Natural killer cell (primary cell): ENCODE data around the gene ZC3H15. TPM values are rescaled to one million over a fixed set of nuclear protein-coding genes. Genes with fewer than 3 reads are reported as not detected.

Experiments
- ATAC-seq, 3 donors: fragments of 150-1000 bp in 2 of 3; fragments of 200-7000 bp in 1 of 3; cut with Tn5 transposase; 1 replicate in 1 of 3; 2 replicates in 2 of 3; pipeline ENCODE4 v1.10.0; 2021; ENCODE audit warnings: mild to moderate bottlenecking in 2 of 3, moderate library complexity in 2 of 3
- DNase-seq, 2 donors: peaks; one replicate each; pipeline versions ENCODE4 v3.0.0 to v3.0.0-alpha.2; 2013 to 2021; ENCODE audit warnings: mixed read lengths in 1 of 2
- H3K27ac ChIP-seq: one replicate; pipeline ENCODE4 v1.5.1; 2013; ENCODE audit warnings: mild to moderate bottlenecking, low read length
- H3K27me3 ChIP-seq: one replicate; pipeline ENCODE4 v1.6.1; 2013; ENCODE audit warnings: low read length; ENCODE audit not compliant: control insufficient read depth, insufficient read depth
- H3K36me3 ChIP-seq: one replicate; pipeline ENCODE4 v1.6.1; 2013; ENCODE audit warnings: low read length; ENCODE audit not compliant: control insufficient read depth, insufficient read depth
- H3K4me1 ChIP-seq: one replicate; pipeline ENCODE4 v1.6.1; 2013; ENCODE audit warnings: low read length; ENCODE audit not compliant: control insufficient read depth, insufficient read depth
- H3K4me3 ChIP-seq: one replicate; pipeline ENCODE4 v1.5.1; 2013; ENCODE audit warnings: low read length
- H3K9me3 ChIP-seq: one replicate; pipeline ENCODE4 v1.6.1; 2013; ENCODE audit warnings: low read length; ENCODE audit not compliant: control insufficient read depth, insufficient read depth
- H3K27ac Mint-ChIP-seq, 2 donors: one replicate each; pipeline ENCODE4 v1.8.0; 2022; ENCODE audit warnings: mild to moderate bottlenecking in 2 of 2, mixed read lengths in 2 of 2, moderate library complexity in 1 of 2
- H3K27me3 Mint-ChIP-seq, 2 donors: one replicate each; pipeline ENCODE4 v1.8.0; 2022; ENCODE audit warnings: low read depth in 2 of 2, mixed read lengths in 2 of 2
- H3K36me3 Mint-ChIP-seq: one replicate; pipeline ENCODE4 v1.8.0; 2022; ENCODE audit warnings: mixed read lengths
- H3K4me1 Mint-ChIP-seq, 2 donors: one replicate each; pipeline ENCODE4 v1.8.0; 2022; ENCODE audit warnings: mixed read lengths in 2 of 2
- H3K4me3 Mint-ChIP-seq: one replicate; pipeline ENCODE4 v1.8.0; 2022; ENCODE audit warnings: mild to moderate bottlenecking, moderate library complexity, mixed read lengths
- H3K9me3 Mint-ChIP-seq, 2 donors: one replicate each; pipeline ENCODE4 v1.8.0; 2022; ENCODE audit warnings: mixed read lengths in 2 of 2
- WGBS: methylation state at CpG from one replicate; pipeline ENCODE4 v1.1.7; 2013; ENCODE audit warnings: missing lambda C conversion rate; ENCODE audit not compliant: insufficient coverage; 5-methylcytosine and 5-hydroxymethylcytosine counted together
- intact Hi-C: fragments of 100-400 bp; cut with micrococcal nuclease; formaldehyde crosslinking; loops from one replicate; pipeline ENCODE4 v1.14.2; 2022
- total RNA-seq, 4 donors: library from RNA; stranded (reverse); fragments of 120-200 nt in 1 of 4; gene quantifications; one replicate each; pipeline versions ENCODE4 v1.2.3 to v1.2.4, GENCODE V29; 2013 to 2022
- TF ChIP-seq, protein P1 (sequence below): fragments of 200-600 bp; IDR thresholded peaks from one replicate; pipeline ENCODE4 v1.8.0; 2022; ENCODE audit warnings: antibody characterized with exemption

ZC3H15 gene
- total RNA-seq, 3 donors from 2014 or later (not counting 1 experiment from before 2014, with no cell fraction given) = 92.5 to 115 (median 106) TPM

DNA sequence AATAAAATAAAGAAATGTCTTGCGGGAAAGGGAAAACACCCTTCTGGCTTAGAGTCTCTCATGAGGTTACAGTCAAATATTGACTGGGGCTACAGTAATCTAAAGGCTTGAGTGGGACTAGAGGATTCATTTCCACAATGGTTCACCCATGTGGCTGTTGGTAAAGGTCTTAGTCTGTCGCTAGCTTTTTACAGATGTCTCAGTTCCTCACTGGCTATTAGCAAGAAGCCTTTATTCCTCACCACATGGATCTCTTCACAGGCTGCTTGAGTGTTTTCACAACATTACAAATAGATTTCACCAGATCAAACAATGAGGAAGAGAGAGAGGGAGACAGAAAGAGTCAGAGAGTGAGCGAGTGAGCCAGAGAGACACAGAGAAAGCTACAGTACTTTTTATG lies 8.3 kb upstream of the ZC3H15 start:
- 83% methylated on average over 2 of the region's 3 CpGs for WGBS
- TF ChIP-seq, protein P1, sequence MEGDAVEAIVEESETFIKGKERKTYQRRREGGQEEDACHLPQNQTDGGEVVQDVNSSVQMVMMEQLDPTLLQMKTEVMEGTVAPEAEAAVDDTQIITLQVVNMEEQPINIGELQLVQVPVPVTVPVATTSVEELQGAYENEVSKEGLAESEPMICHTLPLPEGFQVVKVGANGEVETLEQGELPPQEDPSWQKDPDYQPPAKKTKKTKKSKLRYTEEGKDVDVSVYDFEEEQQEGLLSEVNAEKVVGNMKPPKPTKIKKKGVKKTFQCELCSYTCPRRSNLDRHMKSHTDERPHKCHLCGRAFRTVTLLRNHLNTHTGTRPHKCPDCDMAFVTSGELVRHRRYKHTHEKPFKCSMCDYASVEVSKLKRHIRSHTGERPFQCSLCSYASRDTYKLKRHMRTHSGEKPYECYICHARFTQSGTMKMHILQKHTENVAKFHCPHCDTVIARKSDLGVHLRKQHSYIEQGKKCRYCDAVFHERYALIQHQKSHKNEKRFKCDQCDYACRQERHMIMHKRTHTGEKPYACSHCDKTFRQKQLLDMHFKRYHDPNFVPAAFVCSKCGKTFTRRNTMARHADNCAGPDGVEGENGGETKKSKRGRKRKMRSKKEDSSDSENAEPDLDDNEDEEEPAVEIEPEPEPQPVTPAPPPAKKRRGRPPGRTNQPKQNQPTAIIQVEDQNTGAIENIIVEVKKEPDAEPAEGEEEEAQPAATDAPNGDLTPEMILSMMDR = no peak
- Histone ChIP-seq H3K36me3 (no peaks in the 10 kb centered on the region), H3K9me3 (no peaks in the 10 kb centered on the region), H3K4me1 (no peaks in the 10 kb centered on the region), H3K27ac (no peak overlapping the region), H3K27me3 (no peaks in the 10 kb centered on the region), H3K4me3 (no peak overlapping the region)
- H3K36me3 Mint-ChIP-seq = no peaks in the 10 kb centered on the region
- no peaks in the 10 kb centered on the region for H3K9me3 Mint-ChIP-seq
- intact Hi-C loops = no loop called here
- ATAC-seq (no peak), DNase-seq (no peak)
- H3K4me3 Mint-ChIP-seq = no peak overlapping the region
- H3K27me3 Mint-ChIP-seq = no peaks in the 10 kb centered on the region
- no peak overlapping the region for H3K27ac Mint-ChIP-seq
- no peaks in the 10 kb centered on the region for H3K4me1 Mint-ChIP-seq

GRCh38 chr2:186480991-186481390 lies 5.1 kb upstream of the ZC3H15 start:
- Mint-ChIP-seq H3K4me1 (peaks cover 13 to 15% of the 10 kb centered on the region in 2 donors), H3K27me3 (no peaks in the 10 kb centered on the region), H3K4me3 (no peak overlapping the region), H3K27ac (no peak overlapping the region), H3K9me3 (no peaks in the 10 kb centered on the region), H3K36me3 (no peaks in the 10 kb centered on the region)
- no peaks in the 10 kb centered on the region for H3K4me1 ChIP-seq
- no peaks in the 10 kb centered on the region for H3K9me3 ChIP-seq
- DNase-seq (no peak), ATAC-seq (no peak)
- H3K27me3 ChIP-seq = no peaks in the 10 kb centered on the region
- no peaks in the 10 kb centered on the region for H3K36me3 ChIP-seq
- WGBS = 91% methylated on average over 1 of the region's 1 CpG
- no peak overlapping the region for H3K4me3 ChIP-seq
- TF ChIP-seq, protein P1 = no peak
- no peak overlapping the region for H3K27ac ChIP-seq
- intact Hi-C loops = no loop called here

GRCh38 chr2:186484062-186484735 lies 1.9 kb upstream of the ZC3H15 start:
- Histone ChIP-seq H3K36me3 (no peaks in the 10 kb centered on the region), H3K27ac (no peak overlapping the region), H3K9me3 (no peaks in the 10 kb centered on the region), H3K27me3 (no peaks in the 10 kb centered on the region), H3K4me3 (no peak overlapping the region), H3K4me1 (no peaks in the 10 kb centered on the region)
- Mint-ChIP-seq H3K36me3 (no peaks in the 10 kb centered on the region), H3K27ac (peak overlapping the region; percentile 97 to 98), H3K4me1 (peaks cover 39 to 41% of the 10 kb centered on the region in 2 donors), H3K4me3 (peak overlapping the region; percentile 41), H3K27me3 (no peaks in the 10 kb centered on the region), H3K9me3 (no peaks in the 10 kb centered on the region)
- no peak for ATAC-seq
- intact Hi-C loops = no loop called here
- 30% methylated on average over 6 of the region's 6 CpGs for WGBS
- TF ChIP-seq, protein P1 = no peak
- DNase-seq = no peak

- no peak for DNase-seq
- Mint-ChIP-seq H3K4me1 (peaks cover 49 to 52% of the 10 kb centered on the region in 2 donors), H3K9me3 (no peaks in the 10 kb centered on the region), H3K27ac (peak overlapping the region; percentile 97 to 98), H3K27me3 (no peaks in the 10 kb centered on the region), H3K4me3 (peak overlapping the region; percentile 99), H3K36me3 (no peaks in the 10 kb centered on the region)
- intact Hi-C loops = no loop called here
- TF ChIP-seq, protein P1 = no peak
- H3K4me3 ChIP-seq = peak overlapping the region; percentile 88
- H3K4me1 ChIP-seq = no peaks in the 10 kb centered on the region
- H3K27me3 ChIP-seq = no peaks in the 10 kb centered on the region
- WGBS = 0% methylated on average over 10 of the region's 10 CpGs
- H3K9me3 ChIP-seq = no peaks in the 10 kb centered on the region
- no peaks in the 10 kb centered on the region for H3K36me3 ChIP-seq
- ATAC-seq = no peak
- H3K27ac ChIP-seq = peak overlapping the region; percentile 89
Measured at GRCh38 chr2:186485576-186485870, 537 bp upstream of the ZC3H15 start.
